Endothelial cell of hepatic sinusoid (primary cell): Measurements from ENCODE around the gene ERCC6L2.

ENCODE experiments used
- in situ Hi-C: cut with HindIII; loops from 2 replicates; pipeline ENCODE4 v1.10.0; 2017; ENCODE audit warnings: low sequenced_read_pairs

ERCC6L2 gene

DNA sequence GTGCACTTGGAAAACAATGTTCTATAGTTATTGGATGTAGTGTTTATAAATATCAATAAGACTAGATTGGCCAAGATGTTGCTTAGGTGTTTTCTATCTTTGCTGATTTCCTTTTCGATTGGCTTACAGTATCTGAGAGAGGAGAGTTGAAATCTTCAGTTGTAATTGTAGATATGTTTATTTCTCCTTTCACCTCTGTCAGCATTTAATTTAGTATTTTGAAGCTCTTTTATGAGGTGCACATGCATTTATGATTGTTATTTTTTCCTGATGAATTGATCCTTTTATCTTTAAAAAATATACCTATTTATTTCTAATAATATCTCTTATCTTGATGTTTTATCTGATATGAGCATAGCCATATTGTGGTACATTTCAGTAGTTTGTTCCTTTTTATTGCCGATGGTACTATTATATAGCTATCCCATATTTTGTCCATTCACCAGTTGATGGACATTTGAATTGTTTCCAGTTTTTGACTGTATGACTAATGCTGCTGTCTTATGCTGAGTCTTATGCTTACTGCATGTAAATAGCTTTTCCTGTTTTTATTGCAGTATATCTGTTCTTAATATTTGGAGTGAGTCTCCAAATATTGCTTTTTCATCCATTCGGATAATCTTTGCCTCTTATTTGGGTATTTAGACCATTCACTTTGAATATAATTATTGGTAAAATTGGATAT, 34.7 kb downstream of the ERCC6L2 start:
- in situ Hi-C loops = no loop called here

DNA sequence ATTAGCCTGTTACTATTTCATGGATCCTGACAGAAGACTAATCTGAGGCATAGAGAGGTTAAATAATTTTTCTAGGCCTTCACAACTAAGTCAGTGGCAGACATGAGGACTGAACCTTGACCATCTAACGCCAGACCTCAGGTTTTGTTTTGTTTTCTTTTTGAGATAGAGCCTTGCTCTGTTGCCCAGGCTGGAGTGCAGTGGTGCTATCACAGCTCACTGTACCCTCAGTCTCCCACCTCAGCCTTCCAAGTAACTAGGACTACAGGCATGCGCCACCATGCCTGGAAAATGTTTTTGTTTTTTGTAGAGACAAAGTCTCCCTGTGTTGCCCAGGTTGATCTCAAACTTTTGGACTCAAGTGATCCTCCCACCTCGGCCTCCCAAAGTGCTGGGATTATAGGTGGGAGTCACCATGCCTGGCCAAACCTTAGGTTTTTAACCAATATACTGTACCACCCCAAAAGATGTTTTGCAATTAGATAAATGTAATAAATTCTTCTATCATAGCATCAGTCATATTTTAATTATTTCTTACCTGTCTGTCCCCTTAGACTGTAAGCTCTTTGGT, 35.4 kb downstream of the ERCC6L2 start:
- in situ Hi-C loops = no loop called here

DNA sequence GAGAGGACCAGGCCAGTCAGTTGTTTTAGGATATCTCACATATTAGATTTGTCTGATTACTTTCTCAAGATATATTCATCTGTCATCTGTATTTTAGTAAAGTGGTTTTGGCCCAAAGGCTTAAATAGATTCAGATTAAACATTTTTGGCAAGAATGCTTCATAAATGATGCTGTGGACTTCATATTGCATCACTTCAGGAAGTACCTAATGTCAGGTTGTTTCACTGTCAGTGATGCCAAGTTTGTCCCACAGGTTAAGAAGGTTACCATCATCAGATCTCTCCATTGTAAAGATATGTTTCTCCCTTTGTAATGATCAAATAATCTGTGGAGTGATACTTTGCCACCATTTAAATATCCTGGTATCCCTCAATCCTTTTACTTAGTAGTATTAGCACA, 37.3 kb downstream of the ERCC6L2 start:
- in situ Hi-C loops = no loop called here

DNA sequence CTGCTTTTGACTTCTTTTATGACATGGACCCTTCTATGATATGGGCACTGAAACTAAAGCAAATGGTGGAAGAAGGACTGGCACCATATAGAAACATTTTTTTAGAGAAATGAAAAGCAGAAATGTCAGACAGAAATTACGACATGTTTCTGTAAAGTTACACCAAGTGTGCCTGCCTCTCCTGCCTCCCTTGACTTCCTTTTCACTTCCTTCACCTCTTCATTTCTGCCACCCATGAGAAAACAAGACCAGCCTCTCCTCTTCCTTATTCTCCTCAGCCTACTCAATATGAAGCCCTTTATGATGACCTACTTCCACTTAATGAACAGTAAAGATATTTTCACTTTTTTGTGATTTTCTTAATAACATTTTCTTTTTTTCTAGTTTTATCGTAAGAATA, 44.5 kb downstream of the ERCC6L2 start:
- in situ Hi-C loops = no loop called here

DNA sequence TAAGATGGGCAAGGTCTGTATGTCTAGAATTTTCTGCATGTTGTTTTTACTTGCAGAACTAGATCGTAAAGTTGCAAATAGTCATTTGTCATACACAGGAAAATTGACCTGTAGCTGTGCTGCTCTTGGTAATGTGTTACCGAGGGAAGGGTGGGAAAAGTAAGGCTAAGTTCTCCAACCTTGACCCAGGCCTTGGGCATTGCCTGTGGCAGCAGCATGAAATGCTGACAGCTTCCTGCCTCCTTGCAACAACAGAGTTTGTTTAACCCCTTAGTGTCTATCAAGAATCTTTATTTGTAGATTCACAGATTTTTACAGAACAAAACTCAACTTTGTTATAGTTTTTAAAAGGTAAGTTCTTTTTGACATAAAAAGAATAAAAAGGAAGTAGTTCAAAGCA, 48.3 kb downstream of the ERCC6L2 start:
- in situ Hi-C loops = no loop called here

GRCh38 chr9:95924987-95925386, 49.5 kb downstream of the ERCC6L2 start:
- in situ Hi-C loops = no loop called here

- in situ Hi-C loops = no loop called here
Observed at GRCh38 chr9:95927271-95928004, 51.9 kb downstream of the ERCC6L2 start.

DNA sequence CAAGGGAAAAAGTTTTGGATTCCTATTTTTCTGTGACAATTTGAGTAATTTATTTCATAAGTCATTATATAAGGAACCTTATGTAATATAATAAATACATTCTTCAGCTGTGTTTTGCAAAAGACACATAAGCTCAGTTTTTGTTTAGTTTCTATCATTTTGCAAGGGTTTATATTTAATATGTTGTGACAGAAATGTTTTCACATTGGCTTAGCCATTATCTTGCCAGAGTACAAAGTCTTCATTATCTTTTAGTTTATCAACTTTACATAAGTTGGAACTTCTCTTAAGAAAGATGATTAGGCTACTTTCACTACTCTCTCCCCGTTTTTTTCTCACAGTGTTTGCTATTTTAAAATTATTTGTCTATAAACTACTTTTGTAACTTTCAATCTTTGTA, 54.8 kb downstream of the ERCC6L2 start:
- in situ Hi-C loops = no loop called here

DNA sequence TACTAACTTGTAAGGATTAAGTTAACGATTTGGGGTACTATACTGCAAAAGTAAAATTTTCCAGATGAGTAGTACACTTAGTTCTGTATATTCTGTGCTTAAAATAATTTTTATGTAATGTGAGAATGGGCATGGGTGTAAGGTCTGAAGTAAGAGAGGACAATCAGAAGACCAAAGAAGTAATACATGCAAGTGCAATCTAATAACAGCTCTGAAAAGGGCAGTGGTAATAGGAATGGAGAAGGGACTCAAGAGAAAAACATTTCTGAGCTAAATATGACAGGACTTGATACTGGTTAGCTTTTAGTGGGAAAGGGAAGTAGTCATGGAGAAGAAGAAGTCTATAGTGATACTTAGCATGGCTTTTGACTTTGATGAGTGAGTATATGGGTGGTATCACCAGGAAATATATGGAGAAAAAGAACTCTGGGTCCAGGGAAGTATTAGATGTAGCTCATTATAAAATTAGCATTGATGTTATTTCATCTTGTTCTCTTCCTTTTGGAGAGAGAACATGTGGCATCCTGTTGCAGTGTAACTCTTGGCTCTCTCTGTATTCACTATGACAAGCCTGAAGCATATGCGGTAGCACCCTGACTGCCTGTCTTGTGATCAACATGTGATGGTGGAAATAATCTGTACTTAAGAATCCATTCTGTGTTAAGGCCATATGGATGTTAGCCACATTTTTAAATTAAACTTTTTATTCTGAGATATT, 60.5 kb downstream of the ERCC6L2 start:
- in situ Hi-C loops = no loop called here

DNA sequence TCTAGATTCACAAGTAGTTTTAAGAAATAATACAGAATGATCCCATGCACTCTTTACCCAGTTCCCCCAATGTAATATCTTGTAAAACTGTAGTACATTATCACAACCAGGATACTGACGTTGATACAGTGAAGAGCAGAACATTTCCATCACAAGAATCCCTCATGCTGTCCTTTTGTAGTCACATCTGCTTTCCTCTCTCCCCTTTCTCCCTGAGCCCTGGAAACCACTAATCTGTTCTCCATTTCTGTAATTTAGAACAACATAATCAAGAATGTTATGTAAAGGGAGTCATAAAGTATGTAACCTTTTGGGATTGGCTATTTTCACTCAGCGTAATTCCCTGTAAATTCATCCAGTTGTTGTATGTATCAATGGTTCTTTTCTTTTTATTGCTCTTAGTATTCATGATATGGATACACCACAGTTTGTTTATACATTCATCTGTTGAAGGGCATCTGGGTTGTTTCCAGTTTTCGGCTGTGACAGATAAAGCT, 61.1 kb downstream of the ERCC6L2 start:
- in situ Hi-C loops = no loop called here

DNA sequence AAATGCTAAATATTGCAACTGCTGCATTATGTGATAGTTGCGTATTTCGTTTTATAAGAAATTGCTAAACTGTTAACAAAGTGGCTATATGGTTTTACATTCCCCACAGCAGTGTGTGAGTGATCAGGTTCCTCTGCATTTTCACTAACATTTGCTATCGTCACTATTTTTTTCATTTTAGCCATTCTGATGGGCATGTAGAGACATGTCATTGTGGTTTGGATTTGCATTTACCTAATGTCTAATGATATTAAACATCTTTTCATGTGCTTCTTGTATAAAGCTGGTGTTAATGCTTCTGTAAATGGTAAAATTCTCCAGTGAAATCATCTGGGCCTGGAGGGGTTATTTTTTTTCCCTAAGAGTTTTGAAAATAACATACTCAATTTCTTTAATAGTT, 61.6 kb downstream of the ERCC6L2 start:
- in situ Hi-C loops = no loop called here

GRCh38 chr9:95938724-95939123, 63.2 kb downstream of the ERCC6L2 start:
- in situ Hi-C loops = no loop called here

GRCh38 chr9:95939472-95939871, 64.0 kb downstream of the ERCC6L2 start:
- in situ Hi-C loops = no loop called here

- in situ Hi-C loops = no loop called here
Observed at GRCh38 chr9:95940265-95940664, 64.8 kb downstream of the ERCC6L2 start.

GRCh38 chr9:95942016-95942415, 66.5 kb downstream of the ERCC6L2 start:
- in situ Hi-C loops = no loop called here

DNA sequence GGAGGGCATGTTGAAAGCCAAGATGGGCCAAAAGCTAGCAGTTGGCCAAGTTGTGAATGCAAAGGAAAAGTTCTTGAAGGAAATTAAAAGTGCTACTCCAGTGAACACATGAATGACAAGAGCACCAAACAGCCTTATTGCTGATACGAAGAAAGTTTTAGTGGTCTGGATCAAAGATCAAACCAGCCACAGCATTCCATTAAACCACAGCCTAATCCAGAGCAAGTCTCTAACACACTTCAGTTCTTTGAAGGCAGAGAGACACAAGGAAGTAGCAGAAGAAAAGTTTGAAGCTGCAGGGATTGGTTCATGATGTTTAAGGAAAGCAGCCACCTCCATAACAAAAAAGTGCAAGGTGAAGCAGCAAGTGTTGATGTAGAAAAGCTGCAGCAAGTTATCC, 71.6 kb downstream of the ERCC6L2 start:
- in situ Hi-C loops = no loop called here

DNA sequence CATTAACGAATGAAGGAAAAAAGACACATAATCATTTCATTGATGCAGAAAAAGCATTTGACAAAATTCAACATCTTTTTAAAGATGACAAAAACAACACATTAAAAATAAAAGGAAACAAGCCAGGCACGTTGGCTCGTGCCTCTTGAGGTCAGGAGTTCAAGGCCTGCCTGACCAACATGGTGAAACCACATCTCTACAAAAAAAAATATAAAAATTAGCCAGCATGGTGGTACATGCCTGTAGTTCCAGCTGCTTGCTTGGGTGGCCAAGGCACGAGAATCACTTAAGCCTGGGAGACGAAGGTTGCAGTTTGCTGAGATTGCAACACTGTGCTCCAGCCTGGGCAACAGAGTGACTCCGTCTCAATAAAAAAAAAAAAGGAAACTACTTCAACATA, 77.0 kb downstream of the ERCC6L2 start:
- in situ Hi-C loops = no loop called here

DNA sequence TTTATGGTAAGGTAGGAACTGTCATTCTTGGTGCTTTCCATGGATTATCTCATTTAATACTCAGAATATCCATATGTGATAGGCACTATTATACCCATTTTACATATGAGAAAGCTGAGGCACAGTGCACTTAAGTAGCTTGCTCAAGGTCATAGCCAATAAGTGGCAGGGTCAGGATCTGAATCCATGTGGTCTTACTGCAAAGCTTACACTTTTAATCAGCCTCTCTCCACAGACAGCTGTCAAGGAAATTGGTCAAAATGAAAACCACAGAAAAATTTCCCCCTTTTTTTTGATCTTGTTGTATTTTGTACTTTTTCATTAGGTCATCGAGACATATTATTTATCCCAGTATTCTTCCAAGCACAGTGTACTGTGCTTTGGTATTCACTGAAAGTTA, 78.5 kb downstream of the ERCC6L2 start:
- in situ Hi-C loops = no loop called here

GRCh38 chr9:95954940-95955339, 79.4 kb downstream of the ERCC6L2 start:
- in situ Hi-C loops = no loop called here

- in situ Hi-C loops = no loop called here
Observed at GRCh38 chr9:95962936-95963335, 87.4 kb downstream of the ERCC6L2 start.

DNA sequence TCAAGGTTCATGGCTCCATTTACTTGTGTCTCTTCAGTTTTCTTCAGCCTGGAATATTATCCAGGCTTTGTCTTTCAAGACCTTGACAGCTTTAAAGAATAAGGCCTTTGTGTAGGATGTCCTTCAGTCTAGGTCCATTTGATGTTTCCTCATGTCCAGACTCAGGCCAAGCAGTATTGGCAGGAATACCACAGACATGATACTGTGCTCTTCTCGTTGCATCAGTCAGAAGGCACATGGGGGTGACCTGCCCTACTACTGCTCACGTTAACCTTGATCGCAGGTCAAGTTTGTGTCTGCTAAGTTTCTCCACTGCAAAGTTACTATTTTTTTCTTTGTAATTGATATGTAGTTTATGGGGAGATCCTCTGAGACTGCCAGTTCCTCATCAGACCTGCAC, 88.2 kb downstream of the ERCC6L2 start:
- in situ Hi-C loops = no loop called here

DNA sequence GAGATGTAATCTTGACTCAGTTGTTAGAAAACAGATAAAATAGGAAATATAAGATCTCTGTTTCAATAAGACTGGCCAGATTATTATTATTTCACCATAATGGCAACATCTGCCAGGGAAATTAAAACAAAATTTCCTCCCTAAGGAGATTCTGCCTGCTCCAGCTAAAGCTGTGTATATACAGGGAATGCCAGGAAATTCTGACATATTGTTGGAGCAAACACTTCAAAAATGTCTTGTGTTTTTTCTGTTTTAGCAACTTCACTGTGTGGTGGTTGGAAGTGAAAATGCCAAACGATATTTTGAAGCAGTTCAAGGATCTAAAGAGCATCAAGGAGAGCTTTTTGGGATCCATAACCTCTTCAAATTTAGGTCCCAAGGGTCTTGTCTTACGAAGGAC, 90.8 kb downstream of the ERCC6L2 start:
- in situ Hi-C loops = no loop called here
